Activated T-helper 2 cell treated with anti-CD3 and anti-CD28 coated beads, Interferon-gamma antibody, Interleukin-2, Interleukin-4, amounts not matched to agents 10 μg/mL and 5 μg/mL and 100 μg/mL, durations not matched to agents 14 hours and 24 hours and 36 hours (primary cell): ENCODE results near the gene ANKRD1. TPM values are rescaled to one million over a fixed set of nuclear protein-coding genes. Genes with fewer than 3 reads are reported as not detected.
"Not testable (repeated sequence)": the region's sequence is repeated elsewhere in the genome, so short reads cannot be mapped to it uniquely, and the experiment has no call there.

Experiments
- DNase-seq: peaks from one replicate; pipeline ENCODE4 v3.0.0; 2021; ENCODE audit warnings: low spot score
- H3K27ac Mint-ChIP-seq: one replicate; pipeline ENCODE4 v1.8.0; 2021; ENCODE audit warnings: mixed read lengths
- H3K27me3 Mint-ChIP-seq: one replicate; pipeline ENCODE4 v1.8.0; 2021; ENCODE audit warnings: low read depth, mixed read lengths
- H3K36me3 Mint-ChIP-seq: one replicate; pipeline ENCODE4 v1.8.0; 2021; ENCODE audit warnings: low read depth, mixed read lengths
- H3K4me1 Mint-ChIP-seq: one replicate; pipeline ENCODE4 v1.8.0; 2021; ENCODE audit warnings: low read depth, mixed read lengths
- H3K4me3 Mint-ChIP-seq: one replicate; pipeline ENCODE4 v1.8.0; 2021; ENCODE audit warnings: low read depth, mild to moderate bottlenecking, moderate library complexity, mixed read lengths
- H3K9me3 Mint-ChIP-seq: one replicate; pipeline ENCODE4 v1.8.0; 2021; ENCODE audit warnings: mixed read lengths
- intact Hi-C: fragments of 100-400 bp; cut with micrococcal nuclease; formaldehyde crosslinking; loops from one replicate; pipeline ENCODE4 v1.15.1; 2023
- total RNA-seq: library from RNA; stranded (reverse); gene quantifications from 2 replicates; pipeline ENCODE4 v1.2.3, GENCODE V29; 2022

ANKRD1 gene
- total RNA-seq, 1 donor from 2014 or later: not detected

- peak overlapping the region; percentile 18 for H3K4me3 Mint-ChIP-seq
- peaks cover 25% of the 10 kb centered on the region for H3K36me3 Mint-ChIP-seq
- peak; percentile 14 for DNase-seq
- peaks cover 4% of the 10 kb centered on the region for H3K27me3 Mint-ChIP-seq
- peaks cover 30% of the 10 kb centered on the region for H3K9me3 Mint-ChIP-seq
- H3K4me1 Mint-ChIP-seq: peaks cover 30% of the 10 kb centered on the region
- peak overlapping the region; percentile 82 for H3K27ac Mint-ChIP-seq
- intact Hi-C loops: no loop called here
Observed at GRCh38 chr10:90947030-90947960, 26.4 kb upstream of the ANKRD1 start.

- H3K4me3 Mint-ChIP-seq: no peak overlapping the region
- H3K4me1 Mint-ChIP-seq: peaks cover 30% of the 10 kb centered on the region
- H3K9me3 Mint-ChIP-seq: peaks cover 20% of the 10 kb centered on the region
- intact Hi-C loops: no loop called here
- peaks cover 20% of the 10 kb centered on the region for H3K36me3 Mint-ChIP-seq
- no peaks in the 10 kb centered on the region for H3K27me3 Mint-ChIP-seq
- H3K27ac Mint-ChIP-seq: no peak overlapping the region
- DNase-seq: no peak
Observed at GRCh38 chr10:90945491-90946070, 24.7 kb upstream of the ANKRD1 start.

GRCh38 chr10:90944749-90945148 lies 23.9 kb upstream of the ANKRD1 start:
- Mint-ChIP-seq H3K4me1 (peaks cover 30% of the 10 kb centered on the region), H3K27ac (no peak overlapping the region), H3K36me3 (peaks cover 13% of the 10 kb centered on the region), H3K9me3 (peaks cover 13% of the 10 kb centered on the region), H3K4me3 (no peak overlapping the region), H3K27me3 (no peaks in the 10 kb centered on the region)
- intact Hi-C loops: no loop called here
- no peak for DNase-seq

GRCh38 chr10:90942980-90943379 lies 22.1 kb upstream of the ANKRD1 start:
- H3K4me1 Mint-ChIP-seq: peaks cover 25% of the 10 kb centered on the region
- H3K27ac Mint-ChIP-seq, DNase-seq, H3K36me3 Mint-ChIP-seq, intact Hi-C loops, H3K9me3 Mint-ChIP-seq, H3K4me3 Mint-ChIP-seq, H3K27me3 Mint-ChIP-seq: not testable (repeated sequence)

GRCh38 chr10:90939648-90940047 lies 18.8 kb upstream of the ANKRD1 start:
- Mint-ChIP-seq H3K36me3 (no peaks in the 10 kb centered on the region), H3K4me1 (peaks cover 10% of the 10 kb centered on the region), H3K27me3 (no peaks in the 10 kb centered on the region), H3K27ac (no peak overlapping the region), H3K9me3 (no peaks in the 10 kb centered on the region), H3K4me3 (no peak overlapping the region)
- intact Hi-C loops: no loop called here
- DNase-seq: no peak

- no peak overlapping the region for H3K27ac Mint-ChIP-seq
- intact Hi-C loops: no loop called here
- H3K36me3 Mint-ChIP-seq: no peaks in the 10 kb centered on the region
- no peak overlapping the region for H3K4me3 Mint-ChIP-seq
- H3K9me3 Mint-ChIP-seq: no peaks in the 10 kb centered on the region
- peaks cover 10% of the 10 kb centered on the region for H3K4me1 Mint-ChIP-seq
- H3K27me3 Mint-ChIP-seq: no peaks in the 10 kb centered on the region
- no peak for DNase-seq
Observed at GRCh38 chr10:90939116-90939515, 18.2 kb upstream of the ANKRD1 start.

GRCh38 chr10:90937645-90938258 lies 16.9 kb upstream of the ANKRD1 start:
- H3K4me3 Mint-ChIP-seq: no peak overlapping the region
- intact Hi-C loops: no loop called here

GRCh38 chr10:90936276-90936659 lies 15.4 kb upstream of the ANKRD1 start:
- H3K9me3 Mint-ChIP-seq: no peaks in the 10 kb centered on the region
- H3K4me1 Mint-ChIP-seq: peaks cover 5% of the 10 kb centered on the region
- intact Hi-C loops: no loop called here
- no peak for DNase-seq
- no peak overlapping the region for H3K4me3 Mint-ChIP-seq
- H3K36me3 Mint-ChIP-seq: no peaks in the 10 kb centered on the region
- no peak overlapping the region for H3K27ac Mint-ChIP-seq
- H3K27me3 Mint-ChIP-seq: peaks cover 10% of the 10 kb centered on the region

More at GRCh38 chr10:90937645-90938258, 16.9 kb upstream of the ANKRD1 start:
- H3K36me3 Mint-ChIP-seq: no peaks in the 10 kb centered on the region
- H3K27me3 Mint-ChIP-seq: peaks cover 3% of the 10 kb centered on the region
- DNase-seq: no peak
- no peaks in the 10 kb centered on the region for H3K9me3 Mint-ChIP-seq
- H3K4me1 Mint-ChIP-seq: peaks cover 6% of the 10 kb centered on the region
- no peak overlapping the region for H3K27ac Mint-ChIP-seq

GRCh38 chr10:90935581-90936275 lies 14.8 kb upstream of the ANKRD1 start:
- DNase-seq: no peak
- Mint-ChIP-seq H3K9me3 (no peaks in the 10 kb centered on the region), H3K27me3 (peaks cover 14% of the 10 kb centered on the region), H3K27ac (no peak overlapping the region), H3K36me3 (no peaks in the 10 kb centered on the region), H3K4me1 (peaks cover 5% of the 10 kb centered on the region), H3K4me3 (no peak overlapping the region)
- intact Hi-C loops: no loop called here

GRCh38 chr10:90930971-90931871 lies 10.3 kb upstream of the ANKRD1 start:
- Mint-ChIP-seq H3K36me3 (no peaks in the 10 kb centered on the region), H3K4me1 (peaks cover 5% of the 10 kb centered on the region), H3K9me3 (no peaks in the 10 kb centered on the region), H3K4me3 (no peak overlapping the region), H3K27me3 (peaks cover 36% of the 10 kb centered on the region), H3K27ac (no peak overlapping the region)
- no peak for DNase-seq
- intact Hi-C loops: no loop called here

GRCh38 chr10:90930070-90930837 lies 9.4 kb upstream of the ANKRD1 start:
- Mint-ChIP-seq H3K27ac (no peak overlapping the region), H3K36me3 (no peaks in the 10 kb centered on the region), H3K4me3 (no peak overlapping the region), H3K27me3 (peaks cover 36% of the 10 kb centered on the region), H3K9me3 (no peaks in the 10 kb centered on the region), H3K4me1 (peaks cover under 1% of the 10 kb centered on the region)
- DNase-seq: no peak
- intact Hi-C loops: no loop called here
